Mesendoderm (in vitro differentiated cells): ENCODE measurements around the gene CST7. TPM values are rescaled to one million over a fixed set of nuclear protein-coding genes. Genes with fewer than 3 reads are reported as not detected.

Experiments used
- DNase-seq: peaks from one replicate; pipeline ENCODE4 v3.0.0; 2013
- H2AK5ac ChIP-seq: 2 replicates; pipeline ENCODE4 v1.6.1; 2013; ENCODE audit warnings: low read length, inconsistent platforms
- H2BK120ac ChIP-seq: 2 replicates; pipeline ENCODE4 v1.6.1; 2013; ENCODE audit warnings: low read depth, mild to moderate bottlenecking, low read length, moderate library complexity, mixed read lengths
- H2BK15ac ChIP-seq: replicated peaks from 2 replicates; pipeline ENCODE4 v1.6.1; 2013; ENCODE audit warnings: low read depth, mild to moderate bottlenecking, moderate library complexity
- H2BK5ac ChIP-seq: 2 replicates; pipeline ENCODE4 v1.6.1; 2013; ENCODE audit warnings: low read length, inconsistent platforms
- H3K18ac ChIP-seq: 2 replicates; pipeline ENCODE4 v1.6.1; 2013; ENCODE audit warnings: mild to moderate bottlenecking, low read length, mixed read lengths
- H3K23ac ChIP-seq: one replicate; pipeline ENCODE4 v1.6.1; 2013; ENCODE audit warnings: low read length
- H3K27ac ChIP-seq: 2 replicates; pipeline ENCODE4 v1.5.1; 2013; ENCODE audit warnings: low read depth, mild to moderate bottlenecking, inconsistent platforms, low read length, moderate library complexity
- H3K27me3 ChIP-seq: 2 replicates; pipeline ENCODE4 v1.6.1; 2013; ENCODE audit warnings: low read length, control low read depth, mild to moderate bottlenecking, inconsistent platforms; ENCODE audit not compliant: insufficient read depth, poor library complexity
- H3K36me3 ChIP-seq: 2 replicates; pipeline ENCODE4 v1.6.1; 2013; ENCODE audit warnings: low read length, inconsistent platforms; ENCODE audit not compliant: control insufficient read depth, insufficient read depth
- H3K4ac ChIP-seq: one replicate; pipeline ENCODE4 v1.6.1; 2013; ENCODE audit warnings: low read depth, mild to moderate bottlenecking, low read length, moderate library complexity
- H3K4me1 ChIP-seq: 2 replicates; pipeline ENCODE4 v1.6.1; 2013; ENCODE audit warnings: low read depth, low read length, inconsistent platforms; ENCODE audit not compliant: control insufficient read depth
- H3K4me2 ChIP-seq: 2 replicates; pipeline ENCODE4 v1.6.1; 2013; ENCODE audit warnings: low read length
- H3K4me3 ChIP-seq: 2 replicates; pipeline ENCODE4 v1.5.1; 2013; ENCODE audit warnings: mild to moderate bottlenecking, low read length
- H3K56ac ChIP-seq: one replicate; pipeline ENCODE4 v1.6.1; 2013; ENCODE audit warnings: low read length
- H3K79me1 ChIP-seq: 2 replicates; pipeline ENCODE4 v1.6.1; 2013; ENCODE audit warnings: low read length, inconsistent platforms
- H3K79me2 ChIP-seq: 2 replicates; pipeline ENCODE4 v1.6.1; 2013; ENCODE audit warnings: mild to moderate bottlenecking, low read length; ENCODE audit not compliant: control insufficient read depth, insufficient read depth
- H3K9ac ChIP-seq: 2 replicates; pipeline ENCODE4 v1.6.1; 2013; ENCODE audit warnings: low read length, inconsistent platforms
- H4K5ac ChIP-seq: one replicate; pipeline ENCODE4 v1.6.1; 2013; ENCODE audit warnings: low read length
- H4K8ac ChIP-seq: one replicate; pipeline ENCODE4 v1.6.1; 2013; ENCODE audit warnings: low read depth, mild to moderate bottlenecking, control low read depth, low read length, moderate library complexity
- WGBS: extraction: QIAGEN DNeasy Blood & Tissue Kit; methylation state at CpG from one replicate; pipeline ENCODE4 v1.1.7; 2013; ENCODE audit warnings: low lambda C conversion rate, missing lambda C conversion rate; ENCODE audit not compliant: insufficient coverage; ENCODE audit errors: extremely low coverage; 5-methylcytosine and 5-hydroxymethylcytosine counted together
- polyA plus RNA-seq, 2 experiments: library from polyadenylated mRNA; stranded (reverse); fragments of 200-250 nt; gene quantifications; one replicate each; pipeline ENCODE4 v1.2.3, GENCODE V29; 2013

Gene CST7
- not detected for polyA plus RNA-seq (2013, experiment 1 of 2)
- polyA plus RNA-seq (2013, experiment 2 of 2): not detected

- no CpG with 5 or more reads among the region's 20 CpGs for WGBS
- H2BK5ac ChIP-seq: no peak within 1 kb of the TSS
Measured at GRCh38 chr20:24948939-24949679, at the start of gene CST7. TSS of gene CST7 (plus strand) at chr20:24949269. CDS start at chr20:24949506, 237 bp downstream.

GRCh38 chr20:24906806-24907205, 42.3 kb upstream of the CST7 start:
- no peak overlapping the region for H3K56ac ChIP-seq
- H4K8ac ChIP-seq: no peak overlapping the region
- H3K4ac ChIP-seq: no peak overlapping the region
- DNase-seq: no peak
- H3K36me3 ChIP-seq: no peaks in the 10 kb centered on the region
- no CpG with 5 or more reads among the region's 1 CpG for WGBS
- H3K4me1 ChIP-seq: no peaks in the 10 kb centered on the region
- H3K4me3 ChIP-seq: no peak overlapping the region
- no peak overlapping the region for H3K23ac ChIP-seq
- H3K9ac ChIP-seq: no peak overlapping the region
- no peak overlapping the region for H3K27ac ChIP-seq
- no peaks in the 10 kb centered on the region for H3K79me1 ChIP-seq
- H3K4me2 ChIP-seq: no peak overlapping the region
- no peaks in the 10 kb centered on the region for H3K79me2 ChIP-seq
- no peak overlapping the region for H2AK5ac ChIP-seq
- H2BK5ac ChIP-seq: no peak overlapping the region
- no peak overlapping the region for H2BK120ac ChIP-seq
- H3K18ac ChIP-seq: no peak overlapping the region
- H4K5ac ChIP-seq: no peak overlapping the region
- no peak overlapping the region for H2BK15ac ChIP-seq
- H3K27me3 ChIP-seq: no peaks in the 10 kb centered on the region

More at GRCh38 chr20:24948939-24949679, at the start of gene CST7:
- no peak within 1 kb of the TSS for H2AK5ac ChIP-seq
- no peaks in the 10 kb centered on the region for H3K27me3 ChIP-seq
- H3K79me1 ChIP-seq: no peaks in the 10 kb centered on the region
- H3K4ac ChIP-seq: no peak within 1 kb of the TSS
- H4K8ac ChIP-seq: no peak within 1 kb of the TSS
- H3K23ac ChIP-seq: no peak within 1 kb of the TSS
- no peaks in the 10 kb centered on the region for H3K79me2 ChIP-seq
- H4K5ac ChIP-seq: no peak within 1 kb of the TSS
- no peaks in the 10 kb centered on the region for H3K36me3 ChIP-seq
- H2BK120ac ChIP-seq: no peak within 1 kb of the TSS
- no peak within 1 kb of the TSS for H3K9ac ChIP-seq
- no peak within 1 kb of the TSS for H2BK15ac ChIP-seq
- H3K4me1 ChIP-seq: no peaks in the 10 kb centered on the region
- no peak within 1 kb of the TSS for H3K18ac ChIP-seq
- no peak within 1 kb of the TSS for H3K56ac ChIP-seq
- H3K4me2 ChIP-seq: no peak within 1 kb of the TSS
- no peak for DNase-seq
- no peak within 1 kb of the TSS for H3K4me3 ChIP-seq
- no peak within 1 kb of the TSS for H3K27ac ChIP-seq

- H3K79me2 ChIP-seq: no peaks in the 10 kb centered on the region
- no CpG with 5 or more reads among the region's 1 CpG for WGBS
- no peak overlapping the region for H3K9ac ChIP-seq
- no peak overlapping the region for H3K4me3 ChIP-seq
- H2BK15ac ChIP-seq: no peak overlapping the region
- no peak overlapping the region for H4K5ac ChIP-seq
- no peak overlapping the region for H3K23ac ChIP-seq
- H2BK5ac ChIP-seq: no peak overlapping the region
- no peak overlapping the region for H3K18ac ChIP-seq
- no peak overlapping the region for H4K8ac ChIP-seq
- no peak overlapping the region for H2AK5ac ChIP-seq
- H3K4me2 ChIP-seq: no peak overlapping the region
- no peaks in the 10 kb centered on the region for H3K79me1 ChIP-seq
- H3K36me3 ChIP-seq: no peaks in the 10 kb centered on the region
- no peak overlapping the region for H3K56ac ChIP-seq
- no peak overlapping the region for H3K27ac ChIP-seq
- H3K27me3 ChIP-seq: no peaks in the 10 kb centered on the region
- H3K4ac ChIP-seq: no peak overlapping the region
- DNase-seq: no peak
- no peak overlapping the region for H2BK120ac ChIP-seq
- no peaks in the 10 kb centered on the region for H3K4me1 ChIP-seq
Measured at GRCh38 chr20:24908642-24909041, 40.4 kb upstream of the CST7 start.

- Histone ChIP-seq H3K27me3 (no peaks in the 10 kb centered on the region), H3K79me2 (no peaks in the 10 kb centered on the region), H2BK5ac (no peak overlapping the region), H3K27ac (no peak overlapping the region), H2BK120ac (no peak overlapping the region), H3K56ac (no peak overlapping the region), H2BK15ac (no peak overlapping the region), H3K36me3 (no peaks in the 10 kb centered on the region), H3K18ac (no peak overlapping the region), H3K4me1 (no peaks in the 10 kb centered on the region), H3K4me3 (no peak overlapping the region), H3K79me1 (no peaks in the 10 kb centered on the region), H4K8ac (no peak overlapping the region), H3K23ac (no peak overlapping the region), H2AK5ac (no peak overlapping the region), H4K5ac (no peak overlapping the region), H3K9ac (no peak overlapping the region), H3K4me2 (no peak overlapping the region), H3K4ac (no peak overlapping the region)
- no peak for DNase-seq
- no CpG with 5 or more reads among the region's 9 CpGs for WGBS
Measured at GRCh38 chr20:24909086-24909780, 39.8 kb upstream of the CST7 start.

GRCh38 chr20:24909861-24910260, 39.2 kb upstream of the CST7 start:
- H4K5ac ChIP-seq: no peak overlapping the region
- H3K4me1 ChIP-seq: no peaks in the 10 kb centered on the region
- no peak overlapping the region for H2BK15ac ChIP-seq
- H3K79me1 ChIP-seq: no peaks in the 10 kb centered on the region
- no peaks in the 10 kb centered on the region for H3K36me3 ChIP-seq
- no peak overlapping the region for H3K56ac ChIP-seq
- H3K4ac ChIP-seq: no peak overlapping the region
- H3K23ac ChIP-seq: no peak overlapping the region
- H3K79me2 ChIP-seq: no peaks in the 10 kb centered on the region
- H2BK120ac ChIP-seq: no peak overlapping the region
- H3K4me2 ChIP-seq: no peak overlapping the region
- no peak for DNase-seq
- no peak overlapping the region for H4K8ac ChIP-seq
- H3K9ac ChIP-seq: no peak overlapping the region
- H2AK5ac ChIP-seq: no peak overlapping the region
- WGBS: no CpG with 5 or more reads among the region's 4 CpGs
- H3K4me3 ChIP-seq: no peak overlapping the region
- no peak overlapping the region for H2BK5ac ChIP-seq
- H3K27me3 ChIP-seq: no peaks in the 10 kb centered on the region
- H3K18ac ChIP-seq: no peak overlapping the region
- H3K27ac ChIP-seq: no peak overlapping the region
